GM12878 (cell line): Measurements from ENCODE around the gene SLC52A3. TPM values are rescaled to one million over a fixed set of nuclear protein-coding genes. Genes with fewer than 3 reads are reported as not detected.

Experiments used
- ATAC-seq: fragments of 200-7000 bp; cut with Tn5 transposase; 3 replicates; pipeline ENCODE4 v1.9.1; 2020; ENCODE audit warnings: mild to moderate bottlenecking, moderate library complexity
- BruUV-seq: library from RNA; stranded (reverse); fragments of 400-500 nt; replicated peaks from 2 replicates; lab custom pipeline; 2021; lab: Mats Ljungman, UMichigan
- CTCF ChIA-PET: fragments of 300-600 bp; sonication (Branson Sonifier 250); formaldehyde crosslinking; extraction: SDS; loops from one replicate; lab custom pipeline; 2021; ENCODE audit warnings: inconsistent platforms; lab: Yijun Ruan, JAX
- POLR2A ChIA-PET: fragments of 350-600 bp; formaldehyde crosslinking; extraction: SDS; loops from one replicate; lab custom pipeline; 2021; ENCODE audit warnings: inconsistent platforms; lab: Charles Lee
- RAD21 ChIA-PET: fragments of 300-600 bp; sonication (Branson Sonifier 250); formaldehyde crosslinking; loops from one replicate; lab custom pipeline; 2023; ENCODE audit warnings: antibody characterized with exemption; ENCODE audit not compliant: unreplicated experiment; lab: Charles Lee
- SMC1A ChIA-PET: fragments of 300-600 bp; sonication (Branson Sonifier 250); formaldehyde crosslinking; loops from one replicate; lab custom pipeline; 2023; ENCODE audit not compliant: unreplicated experiment, uncharacterized antibody; lab: Charles Lee
- DNase-seq: peaks from one replicate; pipeline ENCODE4 v3.0.0-alpha.2; 2011; ENCODE audit warnings: low read depth, low spot score
- FAIRE-seq: peaks from 3 replicates; lab custom pipeline; 2011; peaks lifted over from hg19 to GRCh38; lab: Jason Lieb, UNC
- H2AFZ ChIP-seq: 2 replicates; pipeline ENCODE4 v1.6.0; 2011; ENCODE audit warnings: low read depth, low read length, control low read depth; ENCODE audit not compliant: control insufficient read depth
- H3K27ac ChIP-seq: 2 replicates; pipeline ENCODE4 v1.5.1; 2011; ENCODE audit warnings: control low read depth; ENCODE audit not compliant: control insufficient read depth, insufficient read depth
- H3K27me3 ChIP-seq, 2 experiments: replicated peaks in 1 of 2; 2 replicates each; pipeline versions ENCODE4 v1.6.0 to v1.6.1; 2011; ENCODE audit warnings: low read length in 1 of 2; ENCODE audit not compliant: control insufficient read depth in 2 of 2, insufficient read depth in 2 of 2
- H3K36me3 ChIP-seq, 2 experiments: 2 replicates each; pipeline ENCODE4 v1.5.1; 2011; ENCODE audit warnings: low read length in 1 of 2; ENCODE audit not compliant: control insufficient read depth in 2 of 2, insufficient read depth in 2 of 2
- H3K4me1 ChIP-seq: 2 replicates; pipeline ENCODE4 v1.6.1; 2011; ENCODE audit warnings: mild to moderate bottlenecking, low read length, moderate library complexity, mixed read lengths; ENCODE audit not compliant: control insufficient read depth, insufficient read depth
- H3K4me2 ChIP-seq: 2 replicates; pipeline ENCODE4 v1.6.0; 2011; ENCODE audit warnings: control low read depth; ENCODE audit not compliant: control insufficient read depth, insufficient read depth
- H3K4me3 ChIP-seq: fragments of 200-600 bp; sonication (generic); 2 replicates; pipeline ENCODE4 v1.5.1; 2016
- H3K79me2 ChIP-seq: 2 replicates; pipeline ENCODE4 v1.6.0; 2011; ENCODE audit warnings: low read length; ENCODE audit not compliant: control insufficient read depth, insufficient read depth
- H3K9ac ChIP-seq: 2 replicates; pipeline ENCODE4 v1.8.0; 2011; ENCODE audit warnings: low read length, control low read depth, mixed read lengths; ENCODE audit not compliant: control insufficient read depth, insufficient read depth
- H3K9me3 ChIP-seq: replicated peaks from 3 replicates; pipeline ENCODE4 v1.5.1; 2011; ENCODE audit warnings: mild to moderate bottlenecking, low read length; ENCODE audit not compliant: control insufficient read depth, insufficient read depth
- H4K20me1 ChIP-seq: 2 replicates; pipeline ENCODE4 v1.6.0; 2011; ENCODE audit not compliant: control insufficient read depth, insufficient read depth
- E4F1 ChIP-seq: fragments of 450-650 bp; IDR thresholded peaks from 2 replicates; pipeline ENCODE4 v1.6.1; 2018; ENCODE audit warnings: borderline replicate concordance, mild to moderate bottlenecking; ENCODE audit not compliant: partially characterized antibody
- EED ChIP-seq: sonication (generic); IDR thresholded peaks from 2 replicates; pipeline ENCODE4 v1.6.1; 2016; ENCODE audit warnings: antibody characterized with exemption, low read depth
- HDAC6 ChIP-seq: fragments of 200-600 bp; sonication (generic); IDR thresholded peaks from one replicate; pipeline ENCODE4 v1.8.0; 2017; ENCODE audit warnings: antibody characterized with exemption; ENCODE audit not compliant: unreplicated experiment
- RB1 ChIP-seq: fragments of 450-650 bp; formaldehyde crosslinking; IDR thresholded peaks from 2 replicates; pipeline ENCODE4 v1.6.1; 2017; ENCODE audit warnings: mild to moderate bottlenecking, borderline replicate concordance
- TCF3 ChIP-seq: IDR thresholded peaks from 2 replicates; pipeline ENCODE4 v1.6.1; 2012; ENCODE audit warnings: low read depth, mild to moderate bottlenecking, low read length, borderline replicate concordance; ENCODE audit not compliant: insufficient read depth
- YBX1 ChIP-seq: fragments of 450-650 bp; IDR thresholded peaks from 2 replicates; pipeline ENCODE4 v1.6.1; 2016; ENCODE audit warnings: antibody characterized with exemption
- ZSCAN29 ChIP-seq: fragments of 450-650 bp; IDR thresholded peaks from 2 replicates; pipeline ENCODE4 v1.6.1; 2017; ENCODE audit warnings: mild to moderate bottlenecking, moderate library complexity
- WGBS: methylation state at CpG from one replicate; pipeline ENCODE4 v1.1.6; 2016; ENCODE audit warnings: low lambda C conversion rate; ENCODE audit not compliant: insufficient replicate concordance, insufficient coverage; ENCODE audit errors: missing lambda C conversion rate; 5-methylcytosine and 5-hydroxymethylcytosine counted together
- in situ Hi-C: fragments of 300-500 bp; cut with MboI; formaldehyde crosslinking; loops from 9 replicates; pipeline ENCODE4 v1.14.3; 2018; ENCODE audit warnings: mixed read lengths
- intact Hi-C: fragments of 100-400 bp; cut with micrococcal nuclease; formaldehyde crosslinking; loops from one replicate; pipeline ENCODE4 v1.14.2; 2022; ENCODE audit not compliant: unreplicated experiment
- polyA plus RNA-seq, 11 experiments: library from polyadenylated mRNA; depleted of rRNA in 4 of 11; unstranded in 6 of 11; stranded (reverse) in 5 of 11; fragments of >200 nt; fragmentation: Nextera tagmentation in 4 of 11; fragmentation: Illumina TruSeq in 1 of 11; extraction: Ambion mirVana in 4 of 11; extraction: Trizol in 1 of 11; gene quantifications; 1 replicate in 1 of 11; 2 replicates in 10 of 11; pipeline versions ENCODE4 v1.2.1 to v1.2.3, GENCODE V29; 2011 to 2016; ENCODE audit warnings: inconsistent platforms in 2 of 11, missing spikeins in 2 of 11, low read depth in 1 of 11
- total RNA-seq, 4 experiments: library from RNA; depleted of rRNA in 3 of 4; stranded (reverse); fragments of >200 nt in 3 of 4; fragmentation: Illumina TruSeq in 1 of 4; extraction: Trizol in 1 of 4; gene quantifications; 2 replicates each; pipeline versions ENCODE4 v1.2.1 to v1.2.3, GENCODE V29; 2013 to 2021

The SLC52A3 gene
- total and polyA plus RNA-seq, 10 of the 15 experiments (the other 5 are each of a cell fraction or from before 2014, with no cell fraction given): not detected

GRCh38 chr20:740162-740561 lies 28.1 kb downstream of the SLC52A3 start (continued):
- TF ChIP-seq TCF3: no peak

- ATAC-seq: no peak
- intact Hi-C loops (loop anchor here (1.0 to 5.0 kb wide), 3 partner anchors 87 to 385 kb away; partner anchors contain the start of gene SRXN1), in situ Hi-C loops (loop anchor here (5.0 to 10.0 kb wide), 2 partner anchors 177 to 385 kb away; no protein-coding TSS in a partner anchor)
- TF ChIP-seq YBX1: no peak
- TF ChIP-seq RB1: no peak
- TF ChIP-seq EED: no peak
- no peak for TF ChIP-seq ZSCAN29
- no peak for TF ChIP-seq E4F1
- no peak for TF ChIP-seq HDAC6
- POLR2A ChIA-PET: no interaction called here
- no peak overlapping the region for H3K4me3 ChIP-seq
- H3K79me2 ChIP-seq: no peaks in the 10 kb centered on the region
- no peaks in the 10 kb centered on the region for H3K36me3 ChIP-seq
- H3K4me2 ChIP-seq: no peak overlapping the region
- CTCF ChIA-PET: interaction anchor here (0.7 to 3.3 kb wide), 17 partner anchors 9 to 385 kb away, joined by 3 to 23 read pairs (median 4); partner anchors contain the start of gene CSNK2A1
- no peak overlapping the region for H3K27ac ChIP-seq
- H4K20me1 ChIP-seq: no peaks in the 10 kb centered on the region; the same call in 1 of the 2 replicates
- peaks cover 0 to 2% of the 10 kb centered on the region in 2 experiments; a peak in 1 of 4 replicates for H3K27me3 ChIP-seq
- FAIRE-seq: no peak
- H3K9me3 ChIP-seq: no peaks in the 10 kb centered on the region; the same call in 2 of the 3 replicates
- 27% methylated on average over 8 of the region's 8 CpGs for WGBS
- no peak for DNase-seq
- SMC1A ChIA-PET: interaction anchor here (0.7 to 1.7 kb wide), 7 partner anchors 9 to 179 kb away, joined by 3 to 6 read pairs (median 3); no protein-coding TSS in a partner anchor
- no peak overlapping the region for H2AFZ ChIP-seq
- BruUV-seq: no TSS peak
- RAD21 ChIA-PET: interaction anchor here (0.8 to 2.5 kb wide), 4 partner anchors 72 to 179 kb away, joined by 4 to 19 read pairs (median 10); no protein-coding TSS in a partner anchor
- no peaks in the 10 kb centered on the region for H3K4me1 ChIP-seq
- no peak overlapping the region for H3K9ac ChIP-seq
These were observed 28.6 kb downstream of the SLC52A3 start for GRCh38 chr20:739736-740135.
